Smooth muscle cell (in vitro differentiated cells): ENCODE measurements around the gene NPC1. TPM values are rescaled to one million over a fixed set of nuclear protein-coding genes. Genes with fewer than 3 reads are reported as not detected.

Experiments used
- DNase-seq: peaks from one replicate; lab custom pipeline; 2025; ENCODE audit not compliant: unreplicated experiment; lab: John Stamatoyannopoulos, UW
- H2AFZ ChIP-seq: fragments of 200-600 bp; sonication (generic); 2 replicates; pipeline ENCODE4 v1.6.0; 2016; ENCODE audit warnings: antibody characterized with exemption, low read depth, mild to moderate bottlenecking
- H3F3A ChIP-seq: fragments of 200-600 bp; sonication (generic); 2 replicates; pipeline ENCODE4 v1.6.0; 2017; ENCODE audit warnings: antibody characterized with exemption, low read depth
- H3K27ac ChIP-seq: fragments of 200-600 bp; sonication (generic); 2 replicates; pipeline ENCODE4 v1.5.1; 2016; ENCODE audit warnings: low read depth, mild to moderate bottlenecking
- H3K27me3 ChIP-seq: fragments of 200-600 bp; sonication (generic); 2 replicates; pipeline ENCODE4 v1.6.1; 2016; ENCODE audit warnings: low read depth, mild to moderate bottlenecking
- H3K36me3 ChIP-seq: fragments of 200-600 bp; sonication (generic); 2 replicates; pipeline ENCODE4 v1.5.1; 2016; ENCODE audit warnings: low read depth
- H3K4me1 ChIP-seq: fragments of 200-600 bp; sonication (generic); 2 replicates; pipeline ENCODE4 v1.5.1; 2016; ENCODE audit warnings: low read depth
- H3K4me2 ChIP-seq: fragments of 200-600 bp; sonication (generic); 2 replicates; pipeline ENCODE4 v1.6.0; 2016; ENCODE audit warnings: mild to moderate bottlenecking
- H3K4me3 ChIP-seq: fragments of 200-600 bp; sonication (generic); 2 replicates; pipeline ENCODE4 v1.5.1; 2016; ENCODE audit warnings: mild to moderate bottlenecking
- H3K79me2 ChIP-seq: fragments of 200-600 bp; sonication (generic); 2 replicates; pipeline ENCODE4 v1.6.0; 2016; ENCODE audit warnings: low read depth, mild to moderate bottlenecking
- H3K9ac ChIP-seq: fragments of 200-600 bp; sonication (generic); 2 replicates; pipeline ENCODE4 v1.6.0; 2016; ENCODE audit warnings: low read depth
- H3K9me3 ChIP-seq: fragments of 200-600 bp; sonication (generic); replicated peaks from 2 replicates; pipeline ENCODE4 v1.5.1; 2016; ENCODE audit warnings: low read depth
- H4K20me1 ChIP-seq: fragments of 200-600 bp; sonication (generic); 2 replicates; pipeline ENCODE4 v1.6.0; 2016; ENCODE audit warnings: low read depth
- CTCF ChIP-seq: fragments of 200-600 bp; sonication (generic); IDR thresholded peaks from 2 replicates; pipeline ENCODE4 v1.5.1; 2017; ENCODE audit warnings: borderline replicate concordance, mild to moderate bottlenecking, antibody characterized with exemption; ENCODE audit not compliant: insufficient read depth, poor library complexity, severe bottlenecking
- WGBS: methylation state at CpG from one replicate; pipeline ENCODE4 v1.1.7; 2016; ENCODE audit warnings: low lambda C conversion rate; 5-methylcytosine and 5-hydroxymethylcytosine counted together
- polyA plus RNA-seq: library from polyadenylated mRNA; unstranded; fragments of >200 nt; fragmentation: Nextera tagmentation; extraction: Ambion mirVana; gene quantifications from 2 replicates; pipeline ENCODE4 v1.2.1, GENCODE V29; 2016
- small RNA-seq: library from RNA; depleted of rRNA; stranded (forward); fragments of <200 nt; gene quantifications from one replicate; pipeline ENCODE3, GENCODE V24; 2014
- total RNA-seq: library from RNA; depleted of rRNA; stranded (reverse); fragments of >200 nt; gene quantifications from 2 replicates; pipeline ENCODE4 v1.2.3, GENCODE V29; 2014

The NPC1 gene
- total and polyA plus RNA-seq, 2 experiments from 2014 or later: 29.9 to 55.5 TPM

- peaks cover 8% of the 10 kb centered on the region for H4K20me1 ChIP-seq
- peaks cover 21% of the 10 kb centered on the region for H3K36me3 ChIP-seq
- H3K27me3 ChIP-seq: no peaks in the 10 kb centered on the region
- TF ChIP-seq CTCF: no peak
- H3K9me3 ChIP-seq: no peaks in the 10 kb centered on the region
- no peak overlapping the region for H3K4me3 ChIP-seq
- no peak overlapping the region for H3K27ac ChIP-seq
- H3K4me2 ChIP-seq: no peak overlapping the region
- H3F3A ChIP-seq: peaks cover 15% of the 10 kb centered on the region
- DNase-seq: no peak
- no peaks in the 10 kb centered on the region for H3K4me1 ChIP-seq
- WGBS: 75% methylated on average over 8 of the region's 8 CpGs
- H3K79me2 ChIP-seq: no peaks in the 10 kb centered on the region
- H2AFZ ChIP-seq: no peak overlapping the region
- H3K9ac ChIP-seq: no peak overlapping the region
Measured at GRCh38 chr18:23484561-23485182, 101.6 kb downstream of the NPC1 start.

Small RNA genes lying within 50 kb of the gene (small RNA-seq; reads per million reads assigned to genes)
- gene AC026634.1 (0.13 reads per million), gene RF00019 (not detected)

Other genes with a start within 250 kb of the NPC1 start
- gene RIOK3, start 133.2 kb downstream of the NPC1 start, total RNA-seq: 79.9 and 100 TPM in 2 replicates
- 56.0 TPM in 2 replicates for gene RIOK3, start 133.2 kb downstream of the NPC1 start, polyA plus RNA-seq
- 13.2 and 20.7 TPM in 2 replicates for gene RMC1, start 83.0 kb downstream of the NPC1 start, total RNA-seq
- 10.0 and 20.6 TPM in 2 replicates for gene RMC1, start 83.0 kb downstream of the NPC1 start, polyA plus RNA-seq
- 0.13 and 0.36 TPM in 2 replicates for gene ANKRD29, start 76.4 kb upstream of the NPC1 start, total RNA-seq
- 0.72 TPM in 1 of 2 replicates, not detected in the other for gene ANKRD29, start 76.4 kb upstream of the NPC1 start, polyA plus RNA-seq
- 23.1 and 30.0 TPM in 2 replicates for gene LAMA3, start 102.9 kb upstream of the NPC1 start, total RNA-seq
- gene LAMA3, start 102.9 kb upstream of the NPC1 start, polyA plus RNA-seq: 7.8 and 25.1 TPM in 2 replicates